NB4 (cell line): ENCODE results near the gene NAPA.

Experiments
- CTCF ChIP-seq: IDR thresholded peaks from one replicate; pipeline ENCODE4 v1.5.1; 2012; ENCODE audit warnings: low read depth, low read length
- MAX ChIP-seq: IDR thresholded peaks from 2 replicates; pipeline ENCODE4 v1.6.1; 2011; ENCODE audit warnings: low read depth, low read length
- MYC ChIP-seq: IDR thresholded peaks from 2 replicates; pipeline ENCODE4 v1.6.1; 2011; ENCODE audit warnings: low read depth, low read length
- POLR2A ChIP-seq: IDR thresholded peaks from 2 replicates; pipeline ENCODE4 v1.6.1; 2011; ENCODE audit warnings: mild to moderate bottlenecking; ENCODE audit not compliant: insufficient read length; ENCODE audit errors: extremely low read depth

GRCh38 chr19:47511128-47511517, 3.7 kb downstream of the NAPA start:
- TF ChIP-seq CTCF: no peak
- no peak for TF ChIP-seq MYC
- TF ChIP-seq POLR2A: no peak
- TF ChIP-seq MAX: no peak
